Pancreas (tissue), 10 donors: ENCODE measurements around the gene RAB39A. TPM values are rescaled to one million over a fixed set of nuclear protein-coding genes. Genes with fewer than 3 reads are reported as not detected.

ENCODE experiments used
- ATAC-seq, 4 donors: fragments of 200-7000 bp; cut with Tn5 transposase; one replicate each; pipeline versions ENCODE4 v1.8.0 to v1.9.1; 2020; ENCODE audit warnings: mild to moderate bottlenecking in 4 of 4, moderate library complexity in 4 of 4
- DNase-seq, 6 donors: peaks; one replicate each; pipeline ENCODE4 v3.0.0-alpha.2; 2020
- FAIRE-seq: peaks from 2 replicates; lab custom pipeline; 2012; peaks lifted over from hg19 to GRCh38; lab: Jason Lieb, UNC
- H3K27ac ChIP-seq, 4 donors: fragments of 200-600 bp; sonication (generic); 1 replicate in 3 of 4; 2 replicates in 1 of 4; pipeline versions ENCODE4 v1.5.0 to v1.8.0; 2020
- H3K27me3 ChIP-seq, 4 donors: fragments of 200-600 bp; one replicate each; pipeline ENCODE4 v1.8.0; 2021
- H3K36me3 ChIP-seq, 3 donors: fragments of 200-600 bp; sonication (generic) in 1 of 3; one replicate each; pipeline versions ENCODE4 v1.5.0 to v1.8.0; 2020 to 2021
- H3K4me1 ChIP-seq, 3 donors: fragments of 200-600 bp; one replicate each; pipeline ENCODE4 v1.8.0; 2021
- H3K4me3 ChIP-seq, 4 donors: fragments of 200-600 bp; sonication (generic) in 2 of 4; one replicate each; pipeline versions ENCODE4 v1.5.0 to v1.8.0; 2020 to 2021
- H3K9me3 ChIP-seq, 4 donors: fragments of 200-600 bp; one replicate each; pipeline ENCODE4 v1.8.0; 2021
- WGBS, 2 donors: extraction: QIAGEN DNeasy Blood & Tissue Kit; methylation state at CpG; one replicate each; pipeline ENCODE4 v1.1.7; 2013; 5-methylcytosine and 5-hydroxymethylcytosine counted together
- intact Hi-C, 3 donors: fragments of 100-400 bp; cut with DNase I; formaldehyde crosslinking; loops; one replicate each; pipeline versions ENCODE4 v1.11.1 to v1.14.2; 2022
- polyA plus RNA-seq, 2 donors: library from polyadenylated mRNA; stranded (reverse); fragments of 200-250 nt; gene quantifications; one replicate each; pipeline ENCODE4 v1.2.3, GENCODE V29; 2013
- total RNA-seq, 6 donors: library from RNA; stranded (reverse); fragmentation: NEBNext Ultra II Directional in 4 of 6; extraction: Animal tissue kit (Norgen Biotek cat#: 25700) in 4 of 6; gene quantifications; one replicate each; pipeline versions ENCODE4 v1.2.1 to v1.2.4, GENCODE V29; 2021 to 2023
- TF ChIP-seq, protein P1 (sequence below), 4 donors: fragments of 200-600 bp; sonication (generic) in 3 of 4; IDR thresholded peaks; one replicate each; pipeline versions ENCODE4 v1.5.0 to v1.8.0; 2021; ENCODE audit warnings: antibody characterized with exemption in 4 of 4
- donor health status: healthy with polysubstance abuse.
- donor health status: DM: no; HTN: no; CAD: no; lungs with moderate emphysema.
- donor health status: DM: no; HTN: no; CAD: no.
- donor health status: control.
- donor health status: control.
- donor health status: Bipolar disorder and iron deficiency.
- donor health status: DM: yes; HTN: yes; CAD: no.
- donor health status: DM: no; HTN: no; CAD: no.
- donor health status: DM: no; HTN: no; CAD: no.
- donor health status: DM: yes; HTN: yes; CAD: no.

The RAB39A gene
- total and polyA plus RNA-seq, 8 donors, result 0.15 to 1.0 (median 0.47) TPM; not detected in 2

GRCh38 chr11:107927559-107927958 is 689 bp upstream of the RAB39A start:
- 77 to 88% methylated on average over 5 of the region's 5 CpGs for WGBS, 2 donors
- H3K4me1 ChIP-seq, result peaks cover 0 to 6% (median 0%) of the 10 kb centered on the region in 3 donors
- intact Hi-C loops, result no loop called here
- H3K9me3 ChIP-seq, result no peaks in the 10 kb centered on the region
- DNase-seq, result no peak
- no peak overlapping the region for H3K27ac ChIP-seq
- H3K4me3 ChIP-seq, result peak overlapping the region in 2 of 4 donors; percentile 35 to 44
- H3K36me3 ChIP-seq, result no peaks in the 10 kb centered on the region
- ATAC-seq, result no peak
- TF ChIP-seq, protein P1, sequence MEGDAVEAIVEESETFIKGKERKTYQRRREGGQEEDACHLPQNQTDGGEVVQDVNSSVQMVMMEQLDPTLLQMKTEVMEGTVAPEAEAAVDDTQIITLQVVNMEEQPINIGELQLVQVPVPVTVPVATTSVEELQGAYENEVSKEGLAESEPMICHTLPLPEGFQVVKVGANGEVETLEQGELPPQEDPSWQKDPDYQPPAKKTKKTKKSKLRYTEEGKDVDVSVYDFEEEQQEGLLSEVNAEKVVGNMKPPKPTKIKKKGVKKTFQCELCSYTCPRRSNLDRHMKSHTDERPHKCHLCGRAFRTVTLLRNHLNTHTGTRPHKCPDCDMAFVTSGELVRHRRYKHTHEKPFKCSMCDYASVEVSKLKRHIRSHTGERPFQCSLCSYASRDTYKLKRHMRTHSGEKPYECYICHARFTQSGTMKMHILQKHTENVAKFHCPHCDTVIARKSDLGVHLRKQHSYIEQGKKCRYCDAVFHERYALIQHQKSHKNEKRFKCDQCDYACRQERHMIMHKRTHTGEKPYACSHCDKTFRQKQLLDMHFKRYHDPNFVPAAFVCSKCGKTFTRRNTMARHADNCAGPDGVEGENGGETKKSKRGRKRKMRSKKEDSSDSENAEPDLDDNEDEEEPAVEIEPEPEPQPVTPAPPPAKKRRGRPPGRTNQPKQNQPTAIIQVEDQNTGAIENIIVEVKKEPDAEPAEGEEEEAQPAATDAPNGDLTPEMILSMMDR (IDR thresholded peaks at IDR 0.05), result no peak
- peaks cover 0 to 18% (median 0%) of the 10 kb centered on the region in 4 donors for H3K27me3 ChIP-seq
- FAIRE-seq, result no peak

GRCh38 chr11:107928767-107929507 is 689 bp downstream of the RAB39A start:
- Histone ChIP-seq H3K27me3 (peaks cover 0 to 18% (median 0%) of the 10 kb centered on the region in 4 donors), H3K27ac (peak overlapping the region in 1 of 4 donors; percentile 39), H3K4me1 (peaks cover 0 to 6% (median 0%) of the 10 kb centered on the region in 3 donors), H3K36me3 (no peaks in the 10 kb centered on the region), H3K9me3 (no peaks in the 10 kb centered on the region), H3K4me3 (peak overlapping the region; percentile 14 to 44 (median 32))
- DNase-seq (peak in 3 of 6 donors; percentile 31 to 58 (median 52)), FAIRE-seq (no peak), ATAC-seq (peak; percentile 6 to 52 (median 33))
- intact Hi-C loops, result no loop called here
- WGBS, 2 donors, result 2 to 3% methylated on average over 37 to 41 of the region's 41 CpGs
- TF ChIP-seq, protein P1 (IDR thresholded peaks at IDR 0.05), result no peak

DNA sequence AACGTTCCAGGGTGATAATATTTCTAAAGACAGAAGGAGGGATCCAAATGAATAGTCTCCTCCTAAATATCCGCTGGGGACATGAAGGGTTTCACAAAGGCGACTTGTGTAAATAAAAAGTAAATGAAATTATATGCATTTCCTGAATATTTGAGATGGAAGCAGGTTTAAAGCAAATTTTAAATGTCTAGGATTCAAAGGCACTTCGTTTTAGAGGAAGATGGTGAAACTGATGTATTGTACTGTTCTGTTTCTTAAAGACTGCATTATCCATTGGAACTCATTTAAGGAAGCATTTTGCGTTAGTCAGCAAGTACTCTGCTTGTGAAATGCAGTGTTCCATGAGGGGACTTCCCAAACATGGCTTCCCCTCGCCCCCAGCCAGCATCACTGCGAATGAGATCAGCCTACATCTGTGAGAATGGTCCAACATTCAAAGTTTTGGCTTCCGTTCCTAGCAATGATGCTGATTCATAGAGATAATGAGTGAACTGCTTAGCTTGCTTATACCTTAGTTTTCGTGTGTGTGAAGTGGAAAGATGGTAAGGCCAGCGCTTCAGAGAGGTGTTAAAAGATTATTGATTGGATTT is 1.5 kb downstream of the RAB39A start:
- Histone ChIP-seq H3K27me3 (peaks cover 0 to 18% (median 0%) of the 10 kb centered on the region in 4 donors), H3K4me3 (no peak overlapping the region), H3K4me1 (peaks cover 0 to 6% (median 0%) of the 10 kb centered on the region in 3 donors), H3K27ac (no peak overlapping the region), H3K9me3 (no peaks in the 10 kb centered on the region), H3K36me3 (no peaks in the 10 kb centered on the region)
- intact Hi-C loops, result no loop called here
- WGBS, 2 donors, result 42 to 44% methylated on average over 10 of the region's 10 CpGs
- DNase-seq, result no peak
- TF ChIP-seq, protein P1 (IDR thresholded peaks at IDR 0.05), result no peak
- FAIRE-seq, result no peak
- ATAC-seq, result no peak

DNA sequence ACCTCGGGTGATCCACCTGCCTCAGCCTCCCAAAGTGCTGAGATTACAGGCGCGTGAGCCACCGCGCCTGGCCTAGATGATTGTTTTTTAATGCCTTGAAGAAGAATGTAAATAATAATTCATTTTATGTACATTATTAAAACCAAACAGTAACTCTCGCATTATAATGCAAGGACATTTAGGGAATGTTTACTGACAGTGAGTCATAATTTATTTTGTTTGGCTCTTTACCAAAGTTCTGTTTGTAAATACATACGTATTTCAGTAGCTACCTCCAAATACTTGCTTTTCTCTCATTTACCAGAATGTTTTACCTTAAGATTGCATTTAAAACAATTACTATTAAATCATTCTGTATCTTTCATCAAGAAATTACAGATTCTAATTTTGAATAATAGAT is 3.0 kb downstream of the RAB39A start:
- Histone ChIP-seq H3K36me3 (no peaks in the 10 kb centered on the region), H3K27me3 (peaks cover 0 to 18% (median 0%) of the 10 kb centered on the region in 4 donors), H3K4me3 (no peak overlapping the region), H3K4me1 (peaks cover 0 to 6% (median 0%) of the 10 kb centered on the region in 3 donors), H3K27ac (no peak overlapping the region), H3K9me3 (no peaks in the 10 kb centered on the region)
- FAIRE-seq (no peak), ATAC-seq (no peak), DNase-seq (no peak)
- intact Hi-C loops, result no loop called here
- TF ChIP-seq, protein P1 (IDR thresholded peaks at IDR 0.05), result no peak
- WGBS, 2 donors, result 70 to 72% methylated on average over 7 of the region's 7 CpGs
